H9 (cell line): ENCODE results near the gene ANO3. TPM values are rescaled to one million over a fixed set of nuclear protein-coding genes. Genes with fewer than 3 reads are reported as not detected.

Experiments
- DNase-seq: peaks from one replicate; pipeline ENCODE4 v3.0.0-alpha.2; 2017
- H2AFZ ChIP-seq: one replicate; pipeline ENCODE4 v1.6.1; 2013; ENCODE audit warnings: mild to moderate bottlenecking, low read length, control low read depth, moderate library complexity
- H2AK5ac ChIP-seq: 2 replicates; pipeline ENCODE4 v1.6.1; 2013; ENCODE audit warnings: low read length, control low read depth, mixed read lengths; ENCODE audit not compliant: insufficient read length
- H2BK120ac ChIP-seq: one replicate; pipeline ENCODE4 v1.6.1; 2013; ENCODE audit warnings: low read depth, mild to moderate bottlenecking, low read length, control low read depth, inconsistent platforms; ENCODE audit not compliant: poor library complexity, severe bottlenecking
- H2BK12ac ChIP-seq: 2 replicates; pipeline ENCODE4 v1.6.1; 2013; ENCODE audit warnings: low read length, control low read depth, mixed read lengths, low read depth; ENCODE audit not compliant: insufficient read length
- H2BK15ac ChIP-seq: 2 replicates; pipeline ENCODE4 v1.6.1; 2013; ENCODE audit warnings: low read depth, low read length, control low read depth
- H2BK20ac ChIP-seq: one replicate; pipeline ENCODE4 v1.6.1; 2013; ENCODE audit warnings: low read depth, mild to moderate bottlenecking, low read length, control low read depth, inconsistent platforms; ENCODE audit not compliant: poor library complexity, severe bottlenecking
- H2BK5ac ChIP-seq: 2 replicates; pipeline ENCODE4 v1.6.1; 2013; ENCODE audit warnings: low read length, control low read depth, mixed read lengths; ENCODE audit not compliant: insufficient read length
- H3K14ac ChIP-seq: 2 replicates; pipeline ENCODE4 v1.6.1; 2013; ENCODE audit warnings: low read length, control low read depth; ENCODE audit not compliant: insufficient read depth
- H3K18ac ChIP-seq: 2 replicates; pipeline ENCODE4 v1.6.1; 2013; ENCODE audit warnings: low read depth, mild to moderate bottlenecking, mixed read lengths, low read length, control low read depth; ENCODE audit not compliant: insufficient read length
- H3K23ac ChIP-seq: 2 replicates; pipeline ENCODE4 v1.6.1; 2013; ENCODE audit warnings: low read length, control low read depth, mixed read lengths, low read depth; ENCODE audit not compliant: insufficient read length
- H3K23me2 ChIP-seq: 2 replicates; pipeline ENCODE4 v1.6.1; 2013; ENCODE audit warnings: low read depth, mild to moderate bottlenecking, mixed read lengths, low read length, control low read depth; ENCODE audit not compliant: insufficient read length, poor library complexity, severe bottlenecking
- H3K27ac ChIP-seq: 2 replicates; pipeline ENCODE4 v1.5.1; 2013; ENCODE audit warnings: low read length, control low read depth, mixed read lengths, low read depth; ENCODE audit not compliant: insufficient read length
- H3K27me3 ChIP-seq: 2 replicates; pipeline ENCODE4 v1.6.1; 2013; ENCODE audit warnings: low read length, control low read depth, inconsistent platforms; ENCODE audit not compliant: insufficient read depth
- H3K4ac ChIP-seq: 2 replicates; pipeline ENCODE4 v1.6.1; 2013; ENCODE audit warnings: low read depth, mild to moderate bottlenecking, control low read depth, inconsistent platforms, low read length, moderate library complexity
- H3K4me1 ChIP-seq: 2 replicates; pipeline ENCODE4 v1.6.1; 2013; ENCODE audit warnings: low read length, control low read depth, inconsistent platforms; ENCODE audit not compliant: insufficient read depth
- H3K4me2 ChIP-seq: 2 replicates; pipeline ENCODE4 v1.6.1; 2013; ENCODE audit warnings: low read length, control low read depth, mixed read lengths; ENCODE audit not compliant: insufficient read length, insufficient read depth
- H3K56ac ChIP-seq: 2 replicates; pipeline ENCODE4 v1.6.1; 2013; ENCODE audit warnings: low read depth, mild to moderate bottlenecking, mixed read lengths, low read length, control low read depth; ENCODE audit not compliant: insufficient read length
- H3K79me1 ChIP-seq: 2 replicates; pipeline ENCODE4 v1.6.1; 2013; ENCODE audit warnings: low read depth, mild to moderate bottlenecking, moderate library complexity, low read length, control low read depth, inconsistent platforms; ENCODE audit not compliant: insufficient read depth, poor library complexity, severe bottlenecking
- H3K79me2 ChIP-seq: 2 replicates; pipeline ENCODE4 v1.6.1; 2013; ENCODE audit warnings: low read length, control low read depth, inconsistent platforms; ENCODE audit not compliant: insufficient read depth
- H3K9ac ChIP-seq: 2 replicates; pipeline ENCODE4 v1.6.1; 2013; ENCODE audit warnings: low read length, control low read depth, mixed read lengths; ENCODE audit not compliant: insufficient read length; ENCODE audit errors: extremely low read depth
- H3K9me3 ChIP-seq: one replicate; pipeline ENCODE4 v1.6.1; 2013; ENCODE audit warnings: low read depth, low read length, inconsistent platforms; ENCODE audit not compliant: control insufficient read depth
- H3T11ph ChIP-seq: one replicate; pipeline ENCODE4 v1.6.1; 2013; ENCODE audit warnings: mild to moderate bottlenecking, low read length, control low read depth, inconsistent platforms
- H4K20me1 ChIP-seq: one replicate; pipeline ENCODE4 v1.6.1; 2013; ENCODE audit not compliant: control insufficient read depth, insufficient read length, insufficient read depth
- H4K5ac ChIP-seq: 2 replicates; pipeline ENCODE4 v1.6.1; 2013; ENCODE audit warnings: low read depth, mild to moderate bottlenecking, mixed read lengths, low read length, control low read depth; ENCODE audit not compliant: insufficient read length
- H4K8ac ChIP-seq: replicated peaks from 2 replicates; pipeline ENCODE4 v1.6.1; 2013; ENCODE audit warnings: low read length, control low read depth, mixed read lengths, low read depth; ENCODE audit not compliant: insufficient read length
- H4K91ac ChIP-seq: 2 replicates; pipeline ENCODE4 v1.6.1; 2013; ENCODE audit warnings: low read depth, mild to moderate bottlenecking, moderate library complexity, mixed read lengths, low read length, control low read depth; ENCODE audit not compliant: insufficient read length
- H3K27ac Mint-ChIP-seq, 3 experiments: 2 replicates in 2 of 3; 3 replicates in 1 of 3; pipeline ENCODE4 v1.8.0; 2020 to 2021; ENCODE audit warnings: mixed read lengths in 3 of 3, mild to moderate bottlenecking in 1 of 3, moderate library complexity in 1 of 3
- H3K27me3 Mint-ChIP-seq: 2 replicates; pipeline ENCODE4 v1.8.0; 2021; ENCODE audit warnings: low read depth, mild to moderate bottlenecking, moderate library complexity, mixed read lengths
- H3K36me3 Mint-ChIP-seq, 3 experiments: 2 replicates in 2 of 3; 3 replicates in 1 of 3; pipeline ENCODE4 v1.8.0; 2020 to 2021; ENCODE audit warnings: low read depth in 3 of 3, mixed read lengths in 3 of 3; ENCODE audit not compliant: insufficient read depth in 1 of 3
- H3K4me1 Mint-ChIP-seq, 2 experiments: 2 replicates each; pipeline ENCODE4 v1.8.0; 2020; ENCODE audit warnings: mixed read lengths in 2 of 2
- H3K4me3 Mint-ChIP-seq, 2 experiments: 2 replicates in 1 of 2; 3 replicates in 1 of 2; pipeline ENCODE4 v1.8.0; 2020 to 2021; ENCODE audit warnings: mild to moderate bottlenecking in 2 of 2, mixed read lengths in 2 of 2, moderate library complexity in 1 of 2
- H3K9me3 Mint-ChIP-seq, 2 experiments: 2 replicates in 1 of 2; 3 replicates in 1 of 2; pipeline ENCODE4 v1.8.0; 2020; ENCODE audit warnings: mild to moderate bottlenecking in 2 of 2, mixed read lengths in 2 of 2, moderate library complexity in 1 of 2
- WGBS: extraction: QIAGEN DNeasy Blood & Tissue Kit; methylation state at CpG from one replicate; pipeline ENCODE4 v1.1.7; 2013; ENCODE audit warnings: missing lambda C conversion rate, low lambda C conversion rate, mixed read lengths; ENCODE audit not compliant: insufficient read length; ENCODE audit errors: extremely low coverage; 5-methylcytosine and 5-hydroxymethylcytosine counted together
- total RNA-seq: library from RNA; stranded (reverse); gene quantifications from 2 replicates; pipeline ENCODE4 v1.2.1, GENCODE V29; 2021
- TF ChIP-seq, protein P1 (sequence below): fragments of 200-600 bp; sonication (generic); conservative IDR thresholded peaks from 3 replicates; pipeline ENCODE4 v1.8.0; 2021; ENCODE audit warnings: antibody characterized with exemption, mild to moderate bottlenecking

Gene ANO3
- total RNA-seq, 1 experiment from 2014 or later: not detected

GRCh38 chr11:26587073-26587472 lies 255.1 kb downstream of the ANO3 start:
- Mint-ChIP-seq H3K27me3 (no peaks in the 10 kb centered on the region), H3K4me1 (no peaks in the 10 kb centered on the region), H3K36me3 (no peaks in the 10 kb centered on the region; a peak in 1 of 7 replicates), H3K27ac (no peak overlapping the region), H3K4me3 (no peak overlapping the region), H3K9me3 (peaks cover 1 to 3% of the 10 kb centered on the region in 2 experiments; a peak in 1 of 5 replicates)
- no peak overlapping the region for H2BK5ac ChIP-seq
- no peak overlapping the region for H2BK15ac ChIP-seq
- no peak overlapping the region for H4K8ac ChIP-seq
- WGBS: no CpG with 5 or more reads among the region's 2 CpGs
- no peak overlapping the region for H3T11ph ChIP-seq
- TF ChIP-seq, protein P1, sequence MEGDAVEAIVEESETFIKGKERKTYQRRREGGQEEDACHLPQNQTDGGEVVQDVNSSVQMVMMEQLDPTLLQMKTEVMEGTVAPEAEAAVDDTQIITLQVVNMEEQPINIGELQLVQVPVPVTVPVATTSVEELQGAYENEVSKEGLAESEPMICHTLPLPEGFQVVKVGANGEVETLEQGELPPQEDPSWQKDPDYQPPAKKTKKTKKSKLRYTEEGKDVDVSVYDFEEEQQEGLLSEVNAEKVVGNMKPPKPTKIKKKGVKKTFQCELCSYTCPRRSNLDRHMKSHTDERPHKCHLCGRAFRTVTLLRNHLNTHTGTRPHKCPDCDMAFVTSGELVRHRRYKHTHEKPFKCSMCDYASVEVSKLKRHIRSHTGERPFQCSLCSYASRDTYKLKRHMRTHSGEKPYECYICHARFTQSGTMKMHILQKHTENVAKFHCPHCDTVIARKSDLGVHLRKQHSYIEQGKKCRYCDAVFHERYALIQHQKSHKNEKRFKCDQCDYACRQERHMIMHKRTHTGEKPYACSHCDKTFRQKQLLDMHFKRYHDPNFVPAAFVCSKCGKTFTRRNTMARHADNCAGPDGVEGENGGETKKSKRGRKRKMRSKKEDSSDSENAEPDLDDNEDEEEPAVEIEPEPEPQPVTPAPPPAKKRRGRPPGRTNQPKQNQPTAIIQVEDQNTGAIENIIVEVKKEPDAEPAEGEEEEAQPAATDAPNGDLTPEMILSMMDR: no peak
- H3K4me2 ChIP-seq: no peak overlapping the region
- H3K9me3 ChIP-seq: no peaks in the 10 kb centered on the region
- no peak overlapping the region for H3K4ac ChIP-seq
- no peaks in the 10 kb centered on the region for H3K23me2 ChIP-seq
- H3K18ac ChIP-seq: no peak overlapping the region
- H2AK5ac ChIP-seq: no peak overlapping the region
- no peak overlapping the region for H3K14ac ChIP-seq
- no peak overlapping the region for H4K91ac ChIP-seq
- no peaks in the 10 kb centered on the region for H3K4me1 ChIP-seq
- no peaks in the 10 kb centered on the region for H3K79me2 ChIP-seq
- DNase-seq: no peak
- H3K27me3 ChIP-seq: no peaks in the 10 kb centered on the region
- no peaks in the 10 kb centered on the region for H3K79me1 ChIP-seq
- no peak overlapping the region for H3K56ac ChIP-seq
- no peak overlapping the region for H2BK120ac ChIP-seq
- H3K23ac ChIP-seq: no peak overlapping the region
- H2BK20ac ChIP-seq: no peak overlapping the region
- no peak overlapping the region for H3K9ac ChIP-seq
- H3K27ac ChIP-seq: no peak overlapping the region
- no peaks in the 10 kb centered on the region for H4K20me1 ChIP-seq
- H2BK12ac ChIP-seq: no peak overlapping the region
- no peak overlapping the region for H4K5ac ChIP-seq
- H2AFZ ChIP-seq: no peak overlapping the region
